GM18505 (cell line): ENCODE results near the gene SORCS3.

Experiments used
- ATAC-seq: cut with Tn5 transposase; IDR thresholded peaks from one replicate; pipeline ENCODE4 v1.9.1; 2021; ENCODE audit not compliant: unreplicated experiment
- POLR2A ChIP-seq: IDR thresholded peaks from 4 replicates; pipeline ENCODE4 v1.6.1; 2011; ENCODE audit warnings: borderline replicate concordance; ENCODE audit not compliant: insufficient read depth, insufficient read length; ENCODE audit errors: extremely low read depth

Gene SORCS3

GRCh38 chr10:105062951-105063350, 421.9 kb downstream of the SORCS3 start:
- TF ChIP-seq POLR2A, result no peak
- ATAC-seq, result no peak

GRCh38 chr10:105063796-105064195, 422.7 kb downstream of the SORCS3 start:
- TF ChIP-seq POLR2A, result no peak
- ATAC-seq, result peak; percentile 54

GRCh38 chr10:105068497-105068896, 427.4 kb downstream of the SORCS3 start:
- ATAC-seq, result no peak
- TF ChIP-seq POLR2A, result no peak

GRCh38 chr10:105070249-105070648, 429.2 kb downstream of the SORCS3 start:
- no peak for TF ChIP-seq POLR2A
- ATAC-seq, result no peak

GRCh38 chr10:105070952-105071351, 429.9 kb downstream of the SORCS3 start:
- TF ChIP-seq POLR2A, result no peak
- ATAC-seq, result no peak

GRCh38 chr10:105071980-105072379, 430.9 kb downstream of the SORCS3 start:
- no peak for TF ChIP-seq POLR2A
- no peak for ATAC-seq

GRCh38 chr10:105073999-105074398, 432.9 kb downstream of the SORCS3 start:
- no peak for TF ChIP-seq POLR2A

GRCh38 chr10:105075031-105075430, 433.9 kb downstream of the SORCS3 start:
- no peak for ATAC-seq
- TF ChIP-seq POLR2A, result no peak

More at GRCh38 chr10:105073999-105074398, 432.9 kb downstream of the SORCS3 start:
- ATAC-seq, result no peak

GRCh38 chr10:105085980-105086379, 444.9 kb downstream of the SORCS3 start:
- no peak for TF ChIP-seq POLR2A
- ATAC-seq, result no peak

- ATAC-seq, result no peak
- TF ChIP-seq POLR2A, result no peak
Observed at GRCh38 chr10:105094048-105094447, 453.0 kb downstream of the SORCS3 start.

GRCh38 chr10:105096316-105096715, 455.2 kb downstream of the SORCS3 start:
- ATAC-seq, result no peak
- TF ChIP-seq POLR2A, result no peak

GRCh38 chr10:105102977-105103376, 461.9 kb downstream of the SORCS3 start:
- no peak for TF ChIP-seq POLR2A
- ATAC-seq, result no peak

GRCh38 chr10:105104297-105104696, 463.2 kb downstream of the SORCS3 start:
- no peak for TF ChIP-seq POLR2A
- no peak for ATAC-seq

- no peak for TF ChIP-seq POLR2A
- ATAC-seq, result no peak
Observed at GRCh38 chr10:105109164-105109563, 468.1 kb downstream of the SORCS3 start.

GRCh38 chr10:105112862-105113261, 471.8 kb downstream of the SORCS3 start:
- ATAC-seq, result no peak
- TF ChIP-seq POLR2A, result no peak
